HFFc6 (cell line): ENCODE data around the gene CPA3. TPM values are rescaled to one million over a fixed set of nuclear protein-coding genes. Genes with fewer than 3 reads are reported as not detected.

Experiments
- DNase-seq: peaks from one replicate; pipeline ENCODE4 v3.0.0-alpha.2; 2018
- H3K27ac Mint-ChIP-seq: 2 replicates; pipeline ENCODE4 v1.8.0; 2020; ENCODE audit warnings: mild to moderate bottlenecking, mixed read lengths
- H3K27me3 Mint-ChIP-seq: 2 replicates; pipeline ENCODE4 v1.8.0; 2021; ENCODE audit warnings: mild to moderate bottlenecking, moderate library complexity, mixed read lengths; ENCODE audit not compliant: insufficient read depth
- H3K36me3 Mint-ChIP-seq: 2 replicates; pipeline ENCODE4 v1.8.0; 2021; ENCODE audit warnings: low read depth, mixed read lengths
- H3K4me1 Mint-ChIP-seq: 2 replicates; pipeline ENCODE4 v1.8.0; 2020; ENCODE audit warnings: low read depth, mixed read lengths
- H3K4me3 Mint-ChIP-seq: 2 replicates; pipeline ENCODE4 v1.8.0; 2020; ENCODE audit warnings: mild to moderate bottlenecking, moderate library complexity, mixed read lengths
- H3K9me3 Mint-ChIP-seq: 2 replicates; pipeline ENCODE4 v1.8.0; 2020; ENCODE audit warnings: mild to moderate bottlenecking, mixed read lengths
- total RNA-seq, 6 experiments: library from RNA; stranded (reverse); fragmentation: NEBNext Ultra II Directional; extraction: Animal tissue kit (Norgen Biotek cat#: 25700); gene quantifications; 2 replicates in 1 of 6; 3 replicates in 5 of 6; pipeline ENCODE4 v1.2.3, GENCODE V29; 2021
- TF ChIP-seq, protein P1 (sequence below): fragments of 200-600 bp; sonication (generic); IDR thresholded peaks from 2 replicates; pipeline ENCODE4 v1.5.0; 2021; ENCODE audit warnings: antibody characterized with exemption, mild to moderate bottlenecking

The CPA3 gene
- total RNA-seq, 6 experiments from 2014 or later, result 0.21 to 0.88 (median 0.36) TPM

DNA sequence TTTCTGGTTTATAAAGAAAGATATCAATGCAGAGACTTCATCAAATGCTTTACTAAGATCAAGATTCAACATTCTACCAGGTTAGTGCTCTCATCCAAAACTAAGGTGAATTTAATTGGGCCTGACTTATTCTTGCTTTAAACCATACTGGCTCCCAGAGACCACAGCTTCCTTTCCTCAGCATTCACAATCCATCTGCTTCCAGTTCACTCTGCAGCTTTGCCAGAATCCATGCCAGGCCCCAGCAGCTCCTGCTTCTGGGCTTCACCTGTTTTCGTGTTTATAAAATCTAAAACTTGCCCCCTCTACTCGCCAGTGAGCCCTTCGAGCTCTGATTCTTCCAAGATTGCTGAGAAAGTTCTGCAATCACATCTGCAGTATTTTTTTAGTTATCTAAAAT lies 35.2 kb upstream of the CPA3 start:
- no peaks in the 10 kb centered on the region for H3K4me1 Mint-ChIP-seq
- DNase-seq, result no peak
- H3K36me3 Mint-ChIP-seq, result no peaks in the 10 kb centered on the region
- H3K27ac Mint-ChIP-seq, result no peak overlapping the region
- peaks cover 8% of the 10 kb centered on the region for H3K27me3 Mint-ChIP-seq
- TF ChIP-seq, protein P1, sequence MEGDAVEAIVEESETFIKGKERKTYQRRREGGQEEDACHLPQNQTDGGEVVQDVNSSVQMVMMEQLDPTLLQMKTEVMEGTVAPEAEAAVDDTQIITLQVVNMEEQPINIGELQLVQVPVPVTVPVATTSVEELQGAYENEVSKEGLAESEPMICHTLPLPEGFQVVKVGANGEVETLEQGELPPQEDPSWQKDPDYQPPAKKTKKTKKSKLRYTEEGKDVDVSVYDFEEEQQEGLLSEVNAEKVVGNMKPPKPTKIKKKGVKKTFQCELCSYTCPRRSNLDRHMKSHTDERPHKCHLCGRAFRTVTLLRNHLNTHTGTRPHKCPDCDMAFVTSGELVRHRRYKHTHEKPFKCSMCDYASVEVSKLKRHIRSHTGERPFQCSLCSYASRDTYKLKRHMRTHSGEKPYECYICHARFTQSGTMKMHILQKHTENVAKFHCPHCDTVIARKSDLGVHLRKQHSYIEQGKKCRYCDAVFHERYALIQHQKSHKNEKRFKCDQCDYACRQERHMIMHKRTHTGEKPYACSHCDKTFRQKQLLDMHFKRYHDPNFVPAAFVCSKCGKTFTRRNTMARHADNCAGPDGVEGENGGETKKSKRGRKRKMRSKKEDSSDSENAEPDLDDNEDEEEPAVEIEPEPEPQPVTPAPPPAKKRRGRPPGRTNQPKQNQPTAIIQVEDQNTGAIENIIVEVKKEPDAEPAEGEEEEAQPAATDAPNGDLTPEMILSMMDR, result no peak
- H3K4me3 Mint-ChIP-seq, result no peak overlapping the region
- H3K9me3 Mint-ChIP-seq, result no peaks in the 10 kb centered on the region

DNA sequence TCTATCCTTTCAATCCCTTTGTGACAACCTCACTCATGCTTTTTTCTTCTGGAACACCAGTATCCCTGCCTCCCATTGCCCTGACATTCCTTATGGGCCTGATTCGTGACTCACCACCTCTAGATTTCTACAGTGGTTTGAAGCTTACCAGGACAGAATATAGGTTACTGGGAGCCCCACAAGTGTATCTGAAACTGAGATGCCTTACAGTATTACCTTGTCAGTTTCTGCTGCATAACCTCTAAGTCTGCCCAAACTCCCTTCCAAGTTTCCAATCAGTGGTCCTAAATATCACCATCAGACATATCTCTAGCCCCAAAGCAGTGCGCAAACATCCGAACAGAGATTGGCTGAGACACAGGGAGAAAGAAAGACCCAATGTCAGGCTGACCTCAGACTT lies 31.9 kb upstream of the CPA3 start:
- no peaks in the 10 kb centered on the region for H3K36me3 Mint-ChIP-seq
- no peaks in the 10 kb centered on the region for H3K4me1 Mint-ChIP-seq
- TF ChIP-seq, protein P1, result no peak
- DNase-seq, result no peak
- no peak overlapping the region for H3K27ac Mint-ChIP-seq
- H3K27me3 Mint-ChIP-seq, result peaks cover 11% of the 10 kb centered on the region
- no peak overlapping the region for H3K4me3 Mint-ChIP-seq
- H3K9me3 Mint-ChIP-seq, result no peaks in the 10 kb centered on the region

DNA sequence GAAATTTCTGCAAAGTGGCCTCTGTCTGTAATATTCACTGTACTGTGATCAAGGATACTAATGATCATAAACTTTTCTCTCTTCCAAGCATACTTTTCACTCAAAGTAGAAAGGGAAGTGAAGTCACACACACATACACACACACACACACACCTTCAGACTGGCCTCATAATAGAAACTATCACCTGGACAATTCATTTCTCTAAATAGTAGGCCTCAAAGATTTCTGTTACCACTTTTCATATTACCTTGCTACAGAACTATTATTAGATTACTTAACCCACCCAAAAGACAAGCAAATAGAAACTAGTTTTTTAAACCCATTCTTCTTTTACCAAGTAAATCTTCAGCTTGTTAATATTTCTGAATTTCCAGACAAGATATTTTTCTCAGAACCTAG lies 25.3 kb upstream of the CPA3 start:
- Mint-ChIP-seq H3K9me3 (no peaks in the 10 kb centered on the region), H3K27ac (no peak overlapping the region), H3K4me1 (no peaks in the 10 kb centered on the region), H3K36me3 (no peaks in the 10 kb centered on the region), H3K27me3 (peaks cover 5% of the 10 kb centered on the region), H3K4me3 (no peak overlapping the region)
- TF ChIP-seq, protein P1, result no peak
- DNase-seq, result no peak

DNA sequence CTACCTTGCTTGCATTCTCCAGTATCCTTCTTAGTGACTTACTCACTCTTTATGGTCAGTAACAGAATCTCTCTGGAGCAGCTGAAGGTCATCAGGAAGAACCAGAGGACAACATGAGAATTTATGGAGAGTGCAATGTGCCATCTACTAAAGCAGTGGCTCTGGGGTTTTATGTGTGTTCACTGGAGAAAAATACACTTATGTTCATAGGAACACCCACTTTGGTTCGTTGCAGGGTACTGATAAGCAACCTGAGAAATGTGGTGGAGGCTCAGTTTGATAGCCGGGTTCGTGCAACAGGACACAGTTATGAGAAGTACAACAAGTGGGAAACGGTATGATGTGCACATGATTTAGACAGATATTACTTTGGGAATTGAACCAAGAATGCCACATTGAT lies 24.6 kb upstream of the CPA3 start:
- H3K27ac Mint-ChIP-seq, result no peak overlapping the region
- peaks cover 5% of the 10 kb centered on the region for H3K27me3 Mint-ChIP-seq
- TF ChIP-seq, protein P1, result no peak
- no peaks in the 10 kb centered on the region for H3K9me3 Mint-ChIP-seq
- H3K4me3 Mint-ChIP-seq, result no peak overlapping the region
- H3K36me3 Mint-ChIP-seq, result no peaks in the 10 kb centered on the region
- no peaks in the 10 kb centered on the region for H3K4me1 Mint-ChIP-seq
- DNase-seq, result no peak

DNA sequence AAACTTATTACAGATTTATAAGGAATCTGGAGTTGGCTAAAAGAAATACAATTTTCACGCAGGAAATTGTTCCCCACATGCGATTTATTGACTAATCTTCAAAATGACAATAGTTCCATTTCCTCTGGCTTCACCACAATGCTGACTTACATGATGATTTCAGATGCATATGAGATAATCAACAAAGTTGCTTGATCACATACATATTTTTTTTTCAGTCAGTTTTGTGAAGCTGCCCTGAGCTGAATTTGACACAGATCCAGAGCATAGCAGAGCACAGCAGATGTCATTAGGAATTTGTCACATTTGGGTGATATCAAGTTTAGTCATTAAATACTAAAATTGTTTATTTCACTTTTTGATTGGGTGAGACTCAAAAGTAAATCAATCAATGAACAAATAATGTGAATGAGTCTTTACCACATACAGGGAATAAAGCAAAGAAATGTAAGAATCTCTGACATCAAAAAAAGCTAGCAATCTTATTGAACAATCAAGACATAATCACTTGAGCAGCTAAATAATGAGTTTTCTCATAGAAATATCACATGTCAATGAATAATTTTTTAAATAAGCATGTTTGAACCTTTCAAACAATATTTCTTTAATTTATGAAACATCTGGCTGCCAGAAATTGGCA lies 19.2 kb upstream of the CPA3 start:
- TF ChIP-seq, protein P1, result no peak
- Mint-ChIP-seq H3K27ac (no peak overlapping the region), H3K9me3 (no peaks in the 10 kb centered on the region), H3K36me3 (no peaks in the 10 kb centered on the region), H3K4me3 (no peak overlapping the region), H3K4me1 (no peaks in the 10 kb centered on the region), H3K27me3 (peaks cover 6% of the 10 kb centered on the region; the same call in 1 of the 2 replicates)
- no peak for DNase-seq
